VCaP (cell line): ENCODE data around the gene CMIP.

Experiments used
- H3K27ac ChIP-seq: fragments of 450-650 bp; 2 replicates; pipeline ENCODE4 v1.5.1; 2017
- CTCF ChIP-seq: fragments of 450-650 bp; conservative IDR thresholded peaks from 2 replicates; pipeline ENCODE4 v1.5.1; 2017; ENCODE audit warnings: mild to moderate bottlenecking, moderate library complexity

Gene CMIP

GRCh38 chr16:81607805-81608522 lies 163.4 kb downstream of the CMIP start:
- H3K27ac ChIP-seq = no peak overlapping the region

GRCh38 chr16:81608523-81609209 lies 164.1 kb downstream of the CMIP start:
- TF ChIP-seq CTCF = no peak
- no peak overlapping the region for H3K27ac ChIP-seq

More at GRCh38 chr16:81607805-81608522, 163.4 kb downstream of the CMIP start:
- no peak for TF ChIP-seq CTCF

- TF ChIP-seq CTCF = no peak
- no peak overlapping the region for H3K27ac ChIP-seq
These were observed 164.8 kb downstream of the CMIP start for GRCh38 chr16:81609323-81609892.

GRCh38 chr16:81610144-81610842 lies 165.7 kb downstream of the CMIP start:
- no peak for TF ChIP-seq CTCF

GRCh38 chr16:81610936-81611335 lies 166.3 kb downstream of the CMIP start:
- no peak for TF ChIP-seq CTCF

More at GRCh38 chr16:81610144-81610842, 165.7 kb downstream of the CMIP start:
- H3K27ac ChIP-seq = no peak overlapping the region

GRCh38 chr16:81611721-81612120 lies 167.1 kb downstream of the CMIP start:
- H3K27ac ChIP-seq = no peak overlapping the region
- no peak for TF ChIP-seq CTCF

More at GRCh38 chr16:81610936-81611335, 166.3 kb downstream of the CMIP start:
- no peak overlapping the region for H3K27ac ChIP-seq
